SK-N-MC (cell line): ENCODE measurements around the gene AQP12A.
A peak's percentile ranks its signal among the peaks of the same experiment; 100 is the strongest.
"Not testable (repeated sequence)": the region's sequence is repeated elsewhere in the genome, so short reads cannot be mapped to it uniquely, and the experiment has no call there.

ENCODE experiments used
- DNase-seq: peaks from one replicate; pipeline ENCODE4 v3.0.0-alpha.2; 2011; ENCODE audit warnings: low read depth, low spot score
- H3K27ac ChIP-seq: fragments of 200-600 bp; sonication (generic); 2 replicates; pipeline ENCODE4 v1.5.1; 2016; ENCODE audit warnings: mixed run types
- H3K36me3 ChIP-seq: fragments of 200-600 bp; sonication (generic); 2 replicates; pipeline ENCODE4 v1.6.1; 2017; ENCODE audit warnings: antibody characterized with exemption, low read length, mixed read lengths; ENCODE audit not compliant: insufficient read depth
- H3K4me3 ChIP-seq: fragments of 200-600 bp; sonication (generic); 2 replicates; pipeline ENCODE4 v1.5.1; 2016
- H3K9ac ChIP-seq: fragments of 200-600 bp; sonication (generic); 2 replicates; pipeline ENCODE4 v1.8.0; 2017; ENCODE audit warnings: mixed run types, mixed read lengths; ENCODE audit not compliant: insufficient read length
- H3K9me3 ChIP-seq: fragments of 200-600 bp; sonication (generic); 2 replicates; pipeline ENCODE4 v1.6.1; 2017; ENCODE audit warnings: low read depth, mild to moderate bottlenecking, antibody characterized with exemption, low read length, moderate library complexity, mixed read lengths
- EZH2 ChIP-seq: fragments of 200-600 bp; sonication (generic); IDR thresholded peaks from one replicate; pipeline ENCODE4 v1.6.1; 2017; ENCODE audit warnings: antibody characterized with exemption
- FOXP2 ChIP-seq: optimal IDR thresholded peaks from 2 replicates; pipeline ENCODE3; 2011; ENCODE audit warnings: mild to moderate bottlenecking, moderate library complexity; ENCODE audit not compliant: insufficient read depth; ENCODE audit errors: extremely low read length, control extremely low read depth
- POLR2AphosphoS5 ChIP-seq: IDR thresholded peaks from 2 replicates; pipeline ENCODE4 v1.6.1; 2012; ENCODE audit warnings: mild to moderate bottlenecking, low read depth, low read length, borderline replicate concordance

Gene AQP12A

GRCh38 chr2:240670950-240671349 lies 20.7 kb upstream of the AQP12A start:
- Histone ChIP-seq H3K9ac (no peak overlapping the region), H3K9me3 (no peaks in the 10 kb centered on the region), H3K36me3 (no peaks in the 10 kb centered on the region), H3K4me3 (no peak overlapping the region), H3K27ac (no peak overlapping the region)
- TF ChIP-seq POLR2AphosphoS5, result no peak
- TF ChIP-seq EZH2, result peak; percentile 57
- no peak for DNase-seq

GRCh38 chr2:240672076-240672700 lies 19.5 kb upstream of the AQP12A start:
- no peak overlapping the region for H3K4me3 ChIP-seq
- no peak overlapping the region for H3K27ac ChIP-seq
- no peaks in the 10 kb centered on the region for H3K9me3 ChIP-seq
- no peak overlapping the region for H3K9ac ChIP-seq
- no peak for DNase-seq
- H3K36me3 ChIP-seq, result no peaks in the 10 kb centered on the region
- TF ChIP-seq FOXP2, result no peak
- TF ChIP-seq EZH2, result no peak
- no peak for TF ChIP-seq POLR2AphosphoS5

DNA sequence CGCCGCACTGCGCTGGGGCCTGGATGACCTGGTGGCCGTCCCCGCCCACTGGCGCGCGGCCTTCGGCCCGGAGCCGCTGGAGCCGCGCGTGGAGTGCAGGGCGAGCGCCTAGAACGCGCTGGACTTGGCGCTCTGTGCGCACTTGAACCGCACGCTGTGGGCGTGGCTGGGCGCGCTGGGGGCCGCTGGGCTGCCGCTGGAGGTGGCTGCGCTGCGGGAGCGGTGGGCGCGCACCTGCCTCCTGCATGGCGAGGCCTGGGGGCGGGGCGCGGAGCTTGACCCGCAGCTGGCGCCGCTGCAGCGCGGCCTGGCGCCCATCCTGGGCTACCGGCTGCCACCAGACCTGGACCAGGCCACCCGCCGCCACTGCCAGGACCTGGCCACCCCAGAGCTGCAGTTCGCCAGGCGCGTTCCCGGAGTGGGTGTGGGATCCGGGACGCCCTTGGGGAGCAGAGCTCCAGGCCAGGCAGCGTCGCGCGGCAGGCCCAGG lies 18.9 kb upstream of the AQP12A start:
- TF ChIP-seq FOXP2 (no peak), POLR2AphosphoS5 (no peak), EZH2 (no peak)
- H3K9ac ChIP-seq, result no peak overlapping the region

DNA sequence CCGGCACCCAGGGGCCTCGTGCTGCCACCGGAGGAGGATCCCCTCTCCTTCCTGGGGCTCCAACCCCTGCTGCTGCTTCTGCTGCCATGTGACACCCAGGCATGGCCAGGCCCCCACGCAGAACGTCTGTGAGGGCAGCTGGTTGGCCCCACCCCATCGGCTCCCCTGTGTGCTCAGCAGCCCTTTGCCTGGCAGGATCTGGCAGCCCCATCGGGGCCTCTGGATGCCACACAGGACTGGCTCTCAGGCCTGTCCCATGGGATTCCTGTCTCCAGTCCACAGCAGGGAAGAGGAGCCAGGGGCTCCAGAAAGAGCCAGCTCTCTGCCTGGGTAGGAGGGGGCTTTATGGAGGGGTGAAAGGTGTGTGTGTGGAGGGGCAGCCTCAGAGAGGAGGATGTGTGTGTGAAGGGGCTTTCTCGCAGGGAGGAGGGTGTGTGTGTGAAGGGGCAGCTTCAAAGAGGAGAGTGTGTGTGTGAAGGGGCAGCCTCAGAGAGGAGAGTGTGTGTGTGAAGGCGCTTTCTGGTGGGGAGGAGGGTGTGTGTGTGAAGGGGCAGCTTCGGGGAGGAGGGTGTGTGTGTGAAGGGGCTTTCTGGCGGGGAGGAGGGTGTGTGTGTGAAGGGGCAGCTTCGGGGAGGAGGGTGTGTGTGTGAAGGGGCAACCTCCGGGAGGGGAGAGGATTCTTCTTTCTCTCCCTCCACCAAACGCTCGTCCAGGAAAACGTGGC lies 17.0 kb upstream of the AQP12A start:
- H3K36me3 ChIP-seq, DNase-seq, H3K9me3 ChIP-seq, H3K4me3 ChIP-seq, H3K27ac ChIP-seq, H3K9ac ChIP-seq: not testable (repeated sequence)

More for the DNA sequence above, 18.9 kb upstream of the AQP12A start:
- Histone ChIP-seq H3K27ac (no peak overlapping the region), H3K4me3 (no peak overlapping the region), H3K9me3 (no peaks in the 10 kb centered on the region), H3K36me3 (no peaks in the 10 kb centered on the region)
- DNase-seq, result no peak

DNA sequence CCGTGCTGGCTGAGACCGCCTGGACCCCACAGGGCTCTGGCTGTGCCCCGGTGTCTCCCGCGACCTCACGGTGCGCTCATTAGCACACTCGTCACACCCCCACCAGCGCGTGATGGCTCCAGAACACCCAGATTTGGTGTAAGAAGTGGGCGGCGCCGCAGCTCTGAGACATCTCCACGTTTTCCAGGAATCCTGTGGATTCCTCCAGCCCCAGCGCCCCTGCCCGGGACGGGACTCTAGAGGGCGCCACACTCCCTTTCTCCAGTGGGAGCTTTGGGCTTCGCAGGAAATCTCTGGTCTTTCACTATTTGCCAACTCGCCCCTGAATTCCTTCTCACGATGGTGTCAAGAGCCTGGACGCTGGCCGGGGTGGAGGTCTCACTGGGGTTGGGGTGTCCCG lies 16.3 kb upstream of the AQP12A start:
- H3K36me3 ChIP-seq, DNase-seq, H3K9me3 ChIP-seq, H3K27ac ChIP-seq, H3K9ac ChIP-seq, H3K4me3 ChIP-seq: not testable (repeated sequence)

- not testable (repeated sequence) for H3K9ac ChIP-seq, H3K9me3 ChIP-seq, DNase-seq, H3K4me3 ChIP-seq, H3K36me3 ChIP-seq, H3K27ac ChIP-seq
Measured at GRCh38 chr2:240678043-240678442, 13.6 kb upstream of the AQP12A start.

DNA sequence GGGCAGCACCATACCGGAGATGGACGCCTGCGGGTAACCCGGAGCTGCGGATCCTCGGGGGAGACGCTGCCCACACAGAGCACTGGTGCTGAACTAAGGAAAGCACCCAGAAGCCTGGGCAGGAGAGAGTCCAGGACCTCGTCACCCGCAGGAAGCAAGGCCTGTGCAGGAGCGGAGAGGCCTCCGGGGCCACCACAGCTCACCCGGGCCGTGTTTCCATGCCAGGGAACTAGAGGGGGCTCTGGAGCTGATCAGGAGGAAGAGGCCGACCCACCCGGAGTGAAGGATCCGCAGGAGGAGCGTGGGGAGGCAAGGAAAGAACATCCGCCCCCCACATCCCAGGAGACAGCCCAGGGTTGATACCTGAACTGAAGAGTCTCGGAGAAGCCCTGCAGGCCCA lies 12.8 kb upstream of the AQP12A start:
- not testable (repeated sequence) for H3K27ac ChIP-seq, H3K36me3 ChIP-seq, H3K4me3 ChIP-seq, H3K9ac ChIP-seq, H3K9me3 ChIP-seq, DNase-seq

DNA sequence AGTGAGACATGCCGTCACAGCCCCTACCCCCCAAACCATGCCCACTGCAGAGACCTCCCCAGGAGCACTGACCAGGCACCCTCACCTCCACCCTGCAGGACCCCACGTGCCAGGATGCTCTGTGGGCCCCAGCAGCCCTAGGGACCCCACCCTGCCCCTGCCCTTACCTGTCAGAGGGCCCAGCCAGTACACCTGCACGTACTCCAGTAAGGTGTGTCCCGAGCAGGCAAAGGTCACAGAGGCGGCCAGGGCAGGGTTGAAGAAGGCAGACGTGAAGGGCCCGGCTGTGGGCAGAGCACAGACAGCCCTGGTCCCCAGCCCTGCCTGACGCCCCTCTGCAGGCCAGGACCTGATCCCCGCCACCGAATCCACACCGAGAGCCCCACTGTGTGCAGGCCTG lies 11.5 kb upstream of the AQP12A start:
- H3K27ac ChIP-seq, H3K9me3 ChIP-seq, H3K4me3 ChIP-seq, DNase-seq, H3K9ac ChIP-seq, H3K36me3 ChIP-seq: not testable (repeated sequence)

GRCh38 chr2:240682431-240683224 lies 9.0 kb upstream of the AQP12A start, which contains the start of gene AQP12B:
AQP12B (minus strand) TSS chr2:240682885; CDS start chr2:240682837, 48 bp downstream.
- not testable (repeated sequence) for H3K4me3 ChIP-seq, H3K9me3 ChIP-seq, H3K36me3 ChIP-seq, DNase-seq, H3K27ac ChIP-seq, H3K9ac ChIP-seq

DNA sequence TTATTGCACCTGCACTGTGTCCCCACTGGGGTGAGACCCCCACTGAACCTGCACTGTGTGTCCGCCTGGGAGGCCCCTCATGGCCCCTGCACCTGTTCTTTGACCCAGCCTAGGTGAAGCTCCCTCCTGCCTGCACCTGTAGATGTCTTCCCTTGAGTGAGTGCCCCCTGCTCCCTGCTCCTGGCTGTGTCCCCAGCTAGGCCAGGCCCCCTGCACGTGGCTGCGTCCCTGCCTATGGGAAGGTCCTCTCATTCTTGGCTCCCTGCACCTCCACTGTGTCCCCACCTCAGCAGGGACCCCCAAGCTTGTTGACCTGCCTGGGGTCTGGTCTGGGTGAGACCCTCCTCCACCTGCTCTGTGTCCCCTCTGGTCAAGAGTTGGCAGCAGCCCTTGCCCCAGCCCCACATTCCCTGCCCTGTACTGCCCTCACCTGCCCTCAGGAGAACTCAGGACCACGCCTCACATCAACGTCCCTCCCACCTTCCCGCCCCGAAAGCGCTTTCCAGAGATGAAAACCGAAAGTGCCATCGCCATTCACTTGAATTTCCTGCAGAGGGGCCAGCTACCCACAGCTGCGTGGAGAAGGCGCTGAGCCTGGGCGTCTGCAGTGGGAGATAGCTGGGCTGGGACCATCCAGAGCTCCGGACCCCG lies 8.2 kb upstream of the AQP12A start:
- not testable (repeated sequence) for H3K27ac ChIP-seq, DNase-seq, H3K36me3 ChIP-seq, H3K9ac ChIP-seq, H3K9me3 ChIP-seq, H3K4me3 ChIP-seq

DNA sequence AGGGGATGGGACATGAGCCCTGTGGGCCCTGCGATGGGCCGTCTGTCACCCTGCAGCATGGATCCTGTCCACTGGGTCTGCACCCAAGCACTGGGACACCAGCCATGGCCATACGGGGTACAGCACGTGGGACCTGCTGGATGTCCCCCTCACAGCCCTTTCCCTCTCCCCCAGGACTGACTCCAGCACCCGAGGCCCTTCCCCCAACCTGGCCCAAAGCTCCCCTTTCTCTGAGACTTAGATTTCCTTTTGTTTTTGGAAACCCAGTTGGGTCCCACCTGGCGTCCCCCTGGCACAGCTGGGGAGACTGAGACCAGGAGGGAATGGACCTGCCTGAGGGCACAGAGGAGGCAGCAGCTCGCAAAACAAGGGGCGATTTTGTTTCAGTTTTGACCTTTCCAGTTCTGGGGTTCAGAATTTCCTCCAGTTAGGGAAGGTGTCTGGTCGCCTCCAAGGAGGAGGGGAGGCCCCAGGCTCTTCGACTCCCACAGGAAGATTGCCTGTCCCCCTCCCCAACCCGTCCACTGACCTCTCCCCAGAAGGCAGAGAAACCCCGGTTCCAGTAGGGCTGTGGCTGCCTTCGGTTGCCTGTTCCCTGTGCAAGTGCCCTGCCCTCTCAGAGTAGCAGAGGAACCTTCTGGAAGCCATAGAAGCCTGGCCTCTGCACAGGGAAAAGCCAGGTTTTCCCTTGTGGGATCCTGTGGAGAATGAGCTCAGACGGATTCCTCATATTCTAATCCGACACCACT lies 7.5 kb upstream of the AQP12A start:
- not testable (repeated sequence) for H3K4me3 ChIP-seq, H3K27ac ChIP-seq, H3K36me3 ChIP-seq, H3K9me3 ChIP-seq, H3K9ac ChIP-seq, DNase-seq
